ENCODE results near the gene DESI1.
"Not testable (repeated sequence)": the region's sequence is repeated elsewhere in the genome, so short reads cannot be mapped to it uniquely, and the experiment has no call there.

The DESI1 gene

DNA sequence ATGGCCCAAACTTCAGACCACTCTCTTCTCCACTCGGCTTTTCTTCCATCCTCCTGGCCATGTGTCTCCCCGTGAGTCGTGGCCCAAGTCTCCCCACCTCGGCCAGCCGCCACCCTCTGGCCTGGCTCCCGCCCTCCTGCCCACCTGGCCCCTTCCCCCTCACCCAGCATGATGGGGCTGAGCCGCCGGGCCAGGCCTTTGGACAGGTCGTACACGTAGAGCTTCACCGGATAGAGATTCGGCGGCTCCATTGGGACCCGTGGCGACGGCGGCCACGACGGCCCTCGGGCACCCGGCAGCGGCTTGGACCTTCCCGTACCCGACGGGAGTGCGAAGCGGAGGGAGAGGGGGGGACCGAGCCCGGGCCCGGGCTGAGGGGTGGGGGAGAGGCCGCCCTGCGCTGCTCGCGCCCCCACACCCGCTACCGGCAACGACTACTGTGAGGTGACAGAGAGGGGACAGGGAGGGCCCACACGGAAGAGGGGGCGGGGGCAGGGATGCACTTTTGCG is at the start of gene DESI1:
DESI1 (minus strand) TSS at position 455 of the 510 bp plus-strand sequence; CDS start at position 251, 204 bp downstream.
- no peak for DNase-seq

GRCh38 chr22:41668971-41669911 is 48.4 kb upstream of the DESI1 start:
- no peak for DNase-seq

DNA sequence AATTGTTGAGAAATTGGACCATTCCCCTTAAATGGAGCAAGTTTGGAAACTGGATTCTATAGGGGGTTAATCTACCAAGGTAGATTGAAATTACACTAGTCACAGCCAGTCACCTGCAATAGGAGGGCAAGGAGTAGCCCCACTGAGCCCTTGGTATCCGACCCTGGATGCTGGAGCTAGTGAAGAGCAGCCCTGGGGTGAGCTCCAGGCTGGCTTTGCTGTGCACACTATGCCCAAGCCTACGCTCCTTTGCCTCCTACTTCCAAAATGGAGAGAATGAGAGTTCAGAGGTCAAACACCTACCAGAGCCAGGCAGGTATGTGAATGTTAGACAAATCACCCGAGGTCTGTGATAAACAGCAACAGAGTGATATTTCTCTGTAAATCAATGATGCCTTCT is 44.1 kb upstream of the DESI1 start:
- no peak for DNase-seq

DNA sequence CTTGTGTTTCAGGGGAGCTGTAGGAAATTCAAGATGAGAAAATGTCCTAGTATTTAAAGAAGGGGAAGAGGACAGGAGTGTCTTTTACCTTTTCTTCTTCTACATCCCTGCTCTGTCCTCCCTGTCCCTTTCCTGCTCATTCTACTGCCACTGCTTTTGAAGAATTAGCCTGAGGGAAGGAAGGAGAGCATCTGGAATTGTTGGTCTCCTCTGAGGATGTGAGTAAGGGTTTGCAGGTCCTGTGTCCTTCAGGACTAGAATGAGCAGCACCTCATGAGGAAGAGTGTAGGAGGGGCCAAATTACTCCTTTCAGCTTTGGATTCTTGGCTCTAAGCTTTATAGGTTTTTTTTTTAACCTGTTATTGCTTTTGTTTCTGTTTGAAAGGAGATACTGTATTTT is 43.6 kb upstream of the DESI1 start:
- DNase-seq = no peak

GRCh38 chr22:41663594-41663993 is 42.8 kb upstream of the DESI1 start:
- DNase-seq = not testable (repeated sequence)

- no peak for DNase-seq
These were observed 40.9 kb upstream of the DESI1 start for GRCh38 chr22:41661713-41662112.

DNA sequence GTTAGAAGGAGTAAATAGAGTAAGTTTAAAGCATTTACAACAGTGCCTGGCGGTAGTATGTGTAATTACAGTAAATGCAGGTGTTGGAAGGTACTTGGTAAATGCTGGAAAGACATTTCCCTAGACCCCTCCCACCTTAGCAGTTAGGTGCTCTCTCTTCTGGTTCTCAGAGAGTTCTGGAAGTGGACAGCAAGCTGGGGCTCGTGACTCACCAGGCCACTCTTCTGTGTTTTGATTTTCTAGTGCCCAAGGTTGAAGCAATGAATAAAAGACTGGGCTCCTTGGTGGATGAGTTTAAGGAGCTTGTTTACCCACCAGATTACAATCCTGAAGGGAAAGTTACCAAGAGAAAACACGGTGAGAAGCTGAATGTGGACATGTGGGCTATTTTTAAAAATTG is 40.2 kb upstream of the DESI1 start:
- no peak for DNase-seq

DNA sequence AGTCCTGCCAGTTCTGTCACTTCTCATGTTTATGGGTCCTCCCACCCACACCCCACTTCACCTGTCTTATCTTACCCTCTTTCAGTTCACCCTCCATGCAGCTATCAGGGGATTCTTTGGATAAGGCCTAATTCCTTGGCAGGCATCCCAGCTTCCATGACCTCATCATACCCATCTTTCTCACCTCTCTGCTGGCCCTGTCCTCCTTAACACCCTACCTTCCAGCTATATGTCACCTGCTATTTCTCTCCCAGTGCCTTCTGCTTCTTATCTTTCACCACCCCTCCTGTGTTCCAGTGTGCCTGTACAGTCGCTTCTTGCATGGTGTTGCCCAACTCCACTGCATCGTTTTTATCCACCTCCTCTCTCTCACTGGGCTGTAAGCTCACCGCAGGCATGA is 39.6 kb upstream of the DESI1 start:
- DNase-seq = no peak

GRCh38 chr22:41659941-41660340 is 39.1 kb upstream of the DESI1 start:
- DNase-seq = no peak

DNA sequence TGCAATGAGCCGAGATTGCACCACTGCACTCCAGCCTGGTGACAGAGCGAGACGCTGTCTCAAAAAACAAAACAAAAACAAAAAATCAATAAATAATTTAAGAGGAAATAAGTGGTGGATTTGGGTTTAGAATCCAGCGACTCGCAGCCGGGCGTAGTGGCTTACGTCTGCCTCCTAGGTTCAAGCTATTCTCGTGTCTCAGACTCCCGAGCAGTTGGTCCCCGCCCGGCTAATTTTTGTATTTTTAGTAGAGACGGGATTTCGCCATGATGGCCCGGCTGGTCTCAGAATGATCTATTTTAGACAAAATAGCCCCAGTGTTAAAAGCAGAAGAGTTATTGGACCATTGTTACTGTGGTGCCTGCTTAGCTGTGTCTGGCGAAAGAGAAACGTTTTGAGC is 38.0 kb upstream of the DESI1 start:
- no peak for DNase-seq

- DNase-seq = no peak
These were observed 36.9 kb upstream of the DESI1 start for GRCh38 chr22:41657709-41658108.

DNA sequence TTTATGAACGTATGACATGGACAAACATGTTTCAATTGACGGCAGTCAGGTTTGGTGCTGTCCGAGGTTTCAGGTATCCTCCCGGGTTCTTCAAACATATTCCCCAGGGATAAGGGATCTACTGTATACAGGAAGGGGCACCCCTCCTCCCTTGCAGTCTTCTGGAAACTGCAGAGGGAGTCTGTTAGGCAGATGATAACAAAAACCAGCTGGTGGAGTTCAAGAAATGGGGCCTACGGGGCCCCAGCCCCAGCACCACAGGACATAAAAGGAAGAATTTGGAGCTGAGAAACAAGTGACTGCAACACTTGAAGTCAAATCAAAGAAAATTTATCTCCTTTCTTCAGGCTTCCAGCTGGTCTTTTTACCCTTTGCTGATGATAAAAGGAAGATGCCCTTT is 35.7 kb upstream of the DESI1 start:
- DNase-seq = no peak

DNA sequence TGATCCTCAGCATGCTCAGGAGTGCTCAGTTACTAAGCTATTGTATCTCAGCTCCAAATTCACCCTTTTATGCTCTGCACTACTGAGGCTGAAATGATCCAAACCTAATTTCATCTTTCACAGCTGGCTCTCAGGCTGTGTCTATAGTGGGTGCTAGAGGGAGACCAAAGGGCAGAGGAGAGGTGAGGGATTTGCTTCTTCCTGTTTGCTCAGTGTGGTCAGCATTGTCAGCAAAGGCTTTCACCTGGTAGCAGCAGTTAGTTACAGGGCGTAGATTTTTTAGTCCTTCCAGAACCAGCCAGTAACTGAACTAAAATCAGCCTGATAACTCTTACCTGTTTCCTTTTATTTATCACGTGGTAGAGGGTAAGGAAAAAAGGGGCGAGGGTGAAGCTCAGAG is 33.5 kb upstream of the DESI1 start:
- no peak for DNase-seq

DNA sequence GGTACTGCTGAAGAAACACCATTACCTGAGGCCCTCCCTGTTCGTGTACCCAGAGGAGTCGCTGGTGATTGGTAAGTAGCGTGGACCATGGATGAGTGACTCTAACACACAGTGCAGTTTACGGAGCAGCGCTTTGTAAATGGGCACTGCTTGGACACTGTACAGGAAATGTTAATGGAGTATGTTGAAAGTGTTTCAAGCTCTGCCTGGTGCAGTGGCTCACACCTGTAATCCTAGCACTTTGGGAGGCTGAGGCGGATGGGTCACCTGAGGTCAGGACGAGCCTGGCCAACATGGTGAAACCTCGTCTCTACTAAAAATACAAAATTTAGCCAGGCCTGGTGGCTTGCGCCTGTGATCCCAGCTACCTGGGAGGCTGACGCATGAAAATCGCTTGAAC is 30.0 kb upstream of the DESI1 start:
- DNase-seq = no peak

DNA sequence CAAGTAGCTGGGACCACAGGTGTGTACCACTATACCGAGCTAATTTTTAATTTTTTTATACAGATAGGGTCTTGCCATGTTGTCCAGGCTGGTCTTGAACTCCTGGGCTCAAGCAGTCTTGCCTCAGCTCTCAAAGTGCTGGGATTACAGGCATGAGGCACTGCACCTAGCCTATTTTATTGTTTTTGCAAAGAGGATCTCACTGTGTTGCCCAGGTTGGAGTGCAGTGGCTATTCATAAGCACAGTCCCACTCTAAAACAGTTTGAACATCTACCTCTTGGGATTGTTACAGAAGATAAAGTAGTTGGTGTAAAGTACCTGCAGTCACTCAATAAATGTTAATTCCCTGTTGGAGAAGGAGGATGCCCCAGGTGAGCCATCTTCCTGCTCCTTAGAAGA is 29.4 kb upstream of the DESI1 start:
- no peak for DNase-seq

DNA sequence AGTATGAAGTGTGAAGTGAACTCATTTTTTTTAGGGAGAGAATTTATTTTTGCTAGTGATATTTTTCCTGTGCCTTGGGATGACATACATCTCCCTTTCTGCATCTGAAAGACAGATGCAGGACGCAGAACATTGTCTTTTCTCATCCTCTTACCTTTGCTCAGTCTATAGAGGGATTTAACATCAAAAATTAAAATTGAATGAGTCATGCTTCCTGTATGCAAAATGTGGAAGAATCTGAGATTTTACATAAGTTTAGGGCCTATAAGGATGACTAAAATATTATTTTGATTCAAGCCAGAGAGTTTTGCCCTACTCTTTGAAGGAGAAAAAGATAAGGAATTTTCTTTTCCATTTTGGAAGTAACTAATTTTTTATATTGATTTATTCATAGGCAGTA is 27.6 kb upstream of the DESI1 start:
- DNase-seq = no peak

- no peak for DNase-seq
These were observed 26.9 kb upstream of the DESI1 start for GRCh38 chr22:41647771-41648170.

GRCh38 chr22:41642331-41643110 is 21.7 kb upstream of the DESI1 start:
- DNase-seq = no peak

- no peak for DNase-seq
These were observed 21.0 kb upstream of the DESI1 start for GRCh38 chr22:41641854-41642253.

GRCh38 chr22:41638748-41639147 is 17.9 kb upstream of the DESI1 start:
- no peak for DNase-seq

GRCh38 chr22:41638124-41638523 is 17.3 kb upstream of the DESI1 start:
- DNase-seq = no peak

DNA sequence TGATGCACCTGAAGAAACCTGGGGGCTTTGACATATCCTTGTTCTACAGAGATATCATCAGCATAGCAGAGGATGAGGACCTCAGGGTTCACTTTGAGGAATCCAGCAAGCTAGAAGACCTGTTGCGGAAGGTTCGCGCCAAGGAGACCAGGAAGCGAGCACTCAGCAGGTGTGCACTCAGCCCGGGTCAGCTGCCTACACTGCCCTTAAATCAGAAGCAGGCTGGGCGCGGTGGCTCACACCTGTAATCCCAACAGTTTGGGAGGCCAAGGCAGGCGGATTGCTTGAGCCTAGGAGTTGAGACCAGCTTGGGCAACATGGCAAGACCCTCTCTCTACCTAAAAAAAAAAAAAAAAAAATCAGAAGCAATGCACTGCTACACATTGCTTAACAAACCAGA is 16.8 kb upstream of the DESI1 start:
- DNase-seq = not testable (repeated sequence)

GRCh38 chr22:41636467-41636866 is 15.6 kb upstream of the DESI1 start:
- no peak for DNase-seq

DNA sequence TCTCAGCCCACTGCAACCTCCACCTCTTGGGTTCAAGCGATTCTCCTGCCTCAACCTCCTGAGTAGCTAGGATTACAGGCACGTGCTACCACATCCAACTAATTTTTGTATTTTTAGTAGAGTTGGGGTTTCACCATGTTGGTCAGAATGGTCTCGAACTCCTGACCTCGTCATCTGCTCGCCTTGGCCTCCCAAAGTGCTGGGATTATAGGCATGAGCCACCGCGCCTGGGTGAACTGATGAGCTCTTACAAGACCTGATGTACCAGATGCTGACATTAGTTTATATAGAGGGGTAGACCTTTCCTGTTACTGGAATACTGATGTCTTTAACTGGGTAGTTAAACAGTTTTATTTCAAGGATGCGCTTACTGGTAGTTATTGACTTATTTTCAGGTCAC is 13.8 kb upstream of the DESI1 start:
- DNase-seq = not testable (repeated sequence)

Data from CD4-positive, alpha-beta T cell treated with Interleukin-1 beta for 1 hour (primary cell).